Prostate gland (tissue), 2 donors: ENCODE results near the gene ARFGAP3.

Source experiments
- POLR2A ChIP-seq: fragments of 450-650 bp; IDR thresholded peaks from one replicate; pipeline ENCODE4 v1.6.1; 2016; ENCODE audit warnings: antibody characterized with exemption, mild to moderate bottlenecking
- POLR2AphosphoS5 ChIP-seq: sonication (generic); formaldehyde crosslinking; IDR thresholded peaks from one replicate; pipeline ENCODE4 v1.6.1; 2017; ENCODE audit warnings: antibody characterized with exemption
- TF ChIP-seq, protein P1 (sequence below), 4 experiments: fragments of 200-600 bp in 2 of 4; fragments of 450-650 bp in 2 of 4; sonication (generic) in 2 of 4; IDR thresholded peaks; 1 replicate in 3 of 4; 2 replicates in 1 of 4; pipeline ENCODE4 v1.5.1; 2016 to 2019; ENCODE audit warnings: antibody characterized with exemption in 4 of 4, mild to moderate bottlenecking in 2 of 4, moderate library complexity in 2 of 4

GRCh38 chr22:42773167-42773566 is 83.9 kb downstream of the ARFGAP3 start:
- no peak for TF ChIP-seq POLR2A
- TF ChIP-seq, protein P1, sequence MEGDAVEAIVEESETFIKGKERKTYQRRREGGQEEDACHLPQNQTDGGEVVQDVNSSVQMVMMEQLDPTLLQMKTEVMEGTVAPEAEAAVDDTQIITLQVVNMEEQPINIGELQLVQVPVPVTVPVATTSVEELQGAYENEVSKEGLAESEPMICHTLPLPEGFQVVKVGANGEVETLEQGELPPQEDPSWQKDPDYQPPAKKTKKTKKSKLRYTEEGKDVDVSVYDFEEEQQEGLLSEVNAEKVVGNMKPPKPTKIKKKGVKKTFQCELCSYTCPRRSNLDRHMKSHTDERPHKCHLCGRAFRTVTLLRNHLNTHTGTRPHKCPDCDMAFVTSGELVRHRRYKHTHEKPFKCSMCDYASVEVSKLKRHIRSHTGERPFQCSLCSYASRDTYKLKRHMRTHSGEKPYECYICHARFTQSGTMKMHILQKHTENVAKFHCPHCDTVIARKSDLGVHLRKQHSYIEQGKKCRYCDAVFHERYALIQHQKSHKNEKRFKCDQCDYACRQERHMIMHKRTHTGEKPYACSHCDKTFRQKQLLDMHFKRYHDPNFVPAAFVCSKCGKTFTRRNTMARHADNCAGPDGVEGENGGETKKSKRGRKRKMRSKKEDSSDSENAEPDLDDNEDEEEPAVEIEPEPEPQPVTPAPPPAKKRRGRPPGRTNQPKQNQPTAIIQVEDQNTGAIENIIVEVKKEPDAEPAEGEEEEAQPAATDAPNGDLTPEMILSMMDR (IDR thresholded peaks at IDR 0.05): no peak
- no peak for TF ChIP-seq POLR2AphosphoS5
